CD4-positive, alpha-beta T cell treated with Interferon alpha-2 for 1 hour (primary cell): ENCODE results near the gene MICAL2.

ENCODE experiments used
- DNase-seq, 2 donors: peaks; one replicate each; pipeline ENCODE4 v3.0.0-alpha.2; 2020 to 2022

MICAL2 gene

GRCh38 chr11:12110201-12110713 lies at the start of gene MICAL2:
Gene MICAL2 (plus strand): TSS chr11:12110590. CDS start chr11:12162156, 51,566 bp downstream.
- DNase-seq, result peak; percentile 77 to 89

- no peak for DNase-seq
Measured at GRCh38 chr11:12061851-12062560, 48.4 kb upstream of the MICAL2 start.

GRCh38 chr11:12063251-12063650 lies 47.1 kb upstream of the MICAL2 start:
- DNase-seq, result no peak

GRCh38 chr11:12064136-12064953 lies 46.0 kb upstream of the MICAL2 start:
- no peak for DNase-seq

- DNase-seq, result no peak
Measured at GRCh38 chr11:12064954-12065280, 45.5 kb upstream of the MICAL2 start.

- DNase-seq, result no peak
Measured at GRCh38 chr11:12066056-12066798, 44.2 kb upstream of the MICAL2 start.

GRCh38 chr11:12066799-12067508 lies 43.4 kb upstream of the MICAL2 start:
- DNase-seq, result no peak

- no peak for DNase-seq
Measured at GRCh38 chr11:12067796-12068357, 42.5 kb upstream of the MICAL2 start.

- no peak for DNase-seq
Measured at GRCh38 chr11:12069066-12069676, 41.2 kb upstream of the MICAL2 start.

GRCh38 chr11:12070446-12071267 lies 39.7 kb upstream of the MICAL2 start:
- DNase-seq, result no peak

- no peak for DNase-seq
Measured at GRCh38 chr11:12071574-12071973, 38.8 kb upstream of the MICAL2 start.

GRCh38 chr11:12073436-12073835 lies 37.0 kb upstream of the MICAL2 start:
- no peak for DNase-seq

GRCh38 chr11:12073886-12074285 lies 36.5 kb upstream of the MICAL2 start:
- no peak for DNase-seq

- no peak for DNase-seq
Measured at GRCh38 chr11:12074529-12075195, 35.7 kb upstream of the MICAL2 start.

- DNase-seq, result no peak
Measured at GRCh38 chr11:12075291-12075690, 35.1 kb upstream of the MICAL2 start.

GRCh38 chr11:12075822-12076821 lies 34.3 kb upstream of the MICAL2 start:
- no peak for DNase-seq

- no peak for DNase-seq
Measured at GRCh38 chr11:12076840-12077534, 33.4 kb upstream of the MICAL2 start.

- no peak for DNase-seq
Measured at GRCh38 chr11:12077535-12078280, 32.7 kb upstream of the MICAL2 start.
